ENCODE measurements around the gene PGBD5. TPM values are rescaled to one million over a fixed set of nuclear protein-coding genes. Genes with fewer than 3 reads are reported as not detected.

The PGBD5 gene
- total and polyA plus RNA-seq, 9 of the 15 experiments (the other 6 are each of a cell fraction or from before 2014, with no cell fraction given), result under 0.01 to 0.40 (median 0.10) TPM; not detected in 3

DNA sequence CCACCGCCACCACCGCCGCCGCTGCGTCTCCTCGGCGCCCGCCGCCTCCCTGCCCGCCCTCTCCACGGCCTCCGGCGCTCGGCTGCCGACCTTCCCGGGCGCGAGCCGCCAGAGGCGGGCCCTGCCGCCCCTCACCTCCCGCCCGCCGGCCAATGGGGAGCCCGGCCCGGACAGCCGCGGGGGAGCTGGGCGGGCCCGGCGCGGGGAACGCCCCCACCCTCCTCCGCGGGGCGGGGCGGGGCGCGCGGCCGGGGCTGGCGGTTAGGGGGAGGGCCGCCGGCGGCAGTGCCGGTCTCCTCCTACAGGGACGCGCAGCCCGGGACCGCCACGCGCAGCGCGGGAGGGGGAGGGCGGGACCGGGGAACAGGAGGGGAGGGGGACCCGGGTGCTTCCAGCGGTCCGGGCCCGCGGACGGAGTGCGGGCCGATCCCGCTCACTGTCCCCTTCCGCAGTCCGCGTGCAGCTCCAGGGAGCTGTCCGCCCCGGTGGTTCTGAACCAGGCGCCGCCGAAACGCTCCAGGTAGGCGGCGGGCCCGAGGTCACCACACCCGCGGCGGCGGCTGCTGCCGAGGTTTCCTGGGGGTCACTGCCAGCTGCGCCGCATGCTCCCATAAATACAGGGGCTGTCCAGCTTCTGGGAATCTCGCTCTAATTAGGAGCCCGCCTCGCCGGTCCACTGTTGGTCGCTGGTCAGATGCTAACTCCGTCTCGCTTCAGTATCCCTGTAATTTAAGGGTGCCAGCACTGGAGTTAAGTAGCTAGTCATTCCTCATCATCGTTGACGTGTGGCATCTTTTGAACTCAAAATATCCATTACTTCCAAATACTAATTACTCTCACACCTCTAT lies at the start of gene PGBD5 (continued):
- TF ChIP-seq SAFB2 (IDR thresholded peaks at IDR 0.05; ENCODE audit: borderline replicate concordance, low read depth, low read length, severe bottlenecking), result no peak
- TF ChIP-seq SAFB (IDR thresholded peaks at IDR 0.05; ENCODE audit: borderline replicate concordance, low read depth, low read length), result no peak
- TF ChIP-seq CBX1 (IDR thresholded peaks at IDR 0.05; ENCODE audit: low read depth), result no peak
- TF ChIP-seq NFE2L1 (tag; IDR thresholded peaks at IDR 0.05; ENCODE audit: borderline replicate concordance, low read depth), result no peak
- TF ChIP-seq ZNF174 (CRISPR knock-in tag; IDR thresholded peaks at IDR 0.05), result no peak
- TF ChIP-seq, protein P1, sequence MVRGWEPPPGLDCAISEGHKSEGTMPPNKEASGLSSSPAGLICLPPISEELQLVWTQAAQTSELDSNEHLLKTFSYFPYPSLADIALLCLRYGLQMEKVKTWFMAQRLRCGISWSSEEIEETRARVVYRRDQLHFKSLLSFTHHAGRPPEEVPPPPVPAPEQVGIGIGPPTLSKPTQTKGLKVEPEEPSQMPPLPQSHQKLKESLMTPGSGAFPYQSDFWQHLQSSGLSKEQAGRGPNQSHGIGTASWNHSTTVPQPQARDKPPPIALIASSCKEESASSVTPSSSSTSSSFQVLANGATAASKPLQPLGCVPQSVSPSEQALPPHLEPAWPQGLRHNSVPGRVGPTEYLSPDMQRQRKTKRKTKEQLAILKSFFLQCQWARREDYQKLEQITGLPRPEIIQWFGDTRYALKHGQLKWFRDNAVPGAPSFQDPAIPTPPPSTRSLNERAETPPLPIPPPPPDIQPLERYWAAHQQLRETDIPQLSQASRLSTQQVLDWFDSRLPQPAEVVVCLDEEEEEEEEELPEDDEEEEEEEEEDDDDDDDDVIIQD (CRISPR knock-in tag; IDR thresholded peaks at IDR 0.05), result no peak
- no peak for TF ChIP-seq ZNF24 (IDR thresholded peaks at IDR 0.05)
- TF ChIP-seq ZKSCAN3 (CRISPR knock-in tag; IDR thresholded peaks at IDR 0.05), result no peak
- TF ChIP-seq PRPF4 (IDR thresholded peaks at IDR 0.05; ENCODE audit: insufficient read depth, low read depth, low read length, poor library complexity, severe bottlenecking), result no peak
- TF ChIP-seq LEF1 (IDR thresholded peaks at IDR 0.05), result no peak
- TF ChIP-seq NCOA6 (IDR thresholded peaks at IDR 0.05), result no peak
- no peak for TF ChIP-seq CLOCK (CRISPR knock-in tag; IDR thresholded peaks at IDR 0.05; ENCODE audit: borderline replicate concordance)
- TF ChIP-seq, protein P2, sequence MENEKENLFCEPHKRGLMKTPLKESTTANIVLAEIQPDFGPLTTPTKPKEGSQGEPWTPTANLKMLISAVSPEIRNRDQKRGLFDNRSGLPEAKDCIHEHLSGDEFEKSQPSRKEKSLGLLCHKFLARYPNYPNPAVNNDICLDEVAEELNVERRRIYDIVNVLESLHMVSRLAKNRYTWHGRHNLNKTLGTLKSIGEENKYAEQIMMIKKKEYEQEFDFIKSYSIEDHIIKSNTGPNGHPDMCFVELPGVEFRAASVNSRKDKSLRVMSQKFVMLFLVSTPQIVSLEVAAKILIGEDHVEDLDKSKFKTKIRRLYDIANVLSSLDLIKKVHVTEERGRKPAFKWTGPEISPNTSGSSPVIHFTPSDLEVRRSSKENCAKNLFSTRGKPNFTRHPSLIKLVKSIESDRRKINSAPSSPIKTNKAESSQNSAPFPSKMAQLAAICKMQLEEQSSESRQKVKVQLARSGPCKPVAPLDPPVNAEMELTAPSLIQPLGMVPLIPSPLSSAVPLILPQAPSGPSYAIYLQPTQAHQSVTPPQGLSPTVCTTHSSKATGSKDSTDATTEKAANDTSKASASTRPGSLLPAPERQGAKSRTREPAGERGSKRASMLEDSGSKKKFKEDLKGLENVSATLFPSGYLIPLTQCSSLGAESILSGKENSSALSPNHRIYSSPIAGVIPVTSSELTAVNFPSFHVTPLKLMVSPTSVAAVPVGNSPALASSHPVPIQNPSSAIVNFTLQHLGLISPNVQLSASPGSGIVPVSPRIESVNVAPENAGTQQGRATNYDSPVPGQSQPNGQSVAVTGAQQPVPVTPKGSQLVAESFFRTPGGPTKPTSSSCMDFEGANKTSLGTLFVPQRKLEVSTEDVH (IDR thresholded peaks at IDR 0.05; ENCODE audit: low read depth, partially characterized antibody), result no peak
- no peak for TF ChIP-seq POLR3A (IDR thresholded peaks at IDR 0.05; ENCODE audit: borderline replicate concordance, extremely low read depth, insufficient read depth, insufficient read length)
- no peak for TF ChIP-seq HEY1 (CRISPR knock-in tag; IDR thresholded peaks at IDR 0.05; ENCODE audit: borderline replicate concordance)
- no peak for TF ChIP-seq RHOXF2B (CRISPR knock-in tag; conservative IDR thresholded peaks at IDR 0.05)
- TF ChIP-seq FOXM1 (IDR thresholded peaks at IDR 0.05; ENCODE audit: low read depth), result no peak
- peak; percentile 89 for TF ChIP-seq FOXM1 (CRISPR knock-in tag; IDR thresholded peaks at IDR 0.05; ENCODE audit: low read depth)
- TF ChIP-seq POU5F1 (IDR thresholded peaks at IDR 0.05; ENCODE audit: borderline replicate concordance, low read depth, low read length, partially characterized antibody), result no peak
- no peak for TF ChIP-seq HNRNPUL1 (IDR thresholded peaks at IDR 0.05; ENCODE audit: low read length)

All from K562 (cell line).